B cell (primary cell): ENCODE results near the gene CEPT1.

Source experiments
- EZH2 ChIP-seq: IDR thresholded peaks from 2 replicates; pipeline ENCODE4 v1.6.1; 2012; ENCODE audit warnings: borderline replicate concordance, low read depth, mild to moderate bottlenecking, moderate library complexity, low read length; ENCODE audit not compliant: insufficient read depth, poor library complexity, severe bottlenecking
- TF ChIP-seq, protein P1 (sequence below): fragments of 200-600 bp; IDR thresholded peaks from one replicate; pipeline ENCODE4 v1.8.0; 2022; ENCODE audit warnings: antibody characterized with exemption, mild to moderate bottlenecking

- TF ChIP-seq, protein P1, sequence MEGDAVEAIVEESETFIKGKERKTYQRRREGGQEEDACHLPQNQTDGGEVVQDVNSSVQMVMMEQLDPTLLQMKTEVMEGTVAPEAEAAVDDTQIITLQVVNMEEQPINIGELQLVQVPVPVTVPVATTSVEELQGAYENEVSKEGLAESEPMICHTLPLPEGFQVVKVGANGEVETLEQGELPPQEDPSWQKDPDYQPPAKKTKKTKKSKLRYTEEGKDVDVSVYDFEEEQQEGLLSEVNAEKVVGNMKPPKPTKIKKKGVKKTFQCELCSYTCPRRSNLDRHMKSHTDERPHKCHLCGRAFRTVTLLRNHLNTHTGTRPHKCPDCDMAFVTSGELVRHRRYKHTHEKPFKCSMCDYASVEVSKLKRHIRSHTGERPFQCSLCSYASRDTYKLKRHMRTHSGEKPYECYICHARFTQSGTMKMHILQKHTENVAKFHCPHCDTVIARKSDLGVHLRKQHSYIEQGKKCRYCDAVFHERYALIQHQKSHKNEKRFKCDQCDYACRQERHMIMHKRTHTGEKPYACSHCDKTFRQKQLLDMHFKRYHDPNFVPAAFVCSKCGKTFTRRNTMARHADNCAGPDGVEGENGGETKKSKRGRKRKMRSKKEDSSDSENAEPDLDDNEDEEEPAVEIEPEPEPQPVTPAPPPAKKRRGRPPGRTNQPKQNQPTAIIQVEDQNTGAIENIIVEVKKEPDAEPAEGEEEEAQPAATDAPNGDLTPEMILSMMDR, result no peak
- no peak for TF ChIP-seq EZH2
Observed at GRCh38 chr1:111198836-111199235, 58.8 kb downstream of the CEPT1 start.
